Measurements from ENCODE around the gene TEX54. TPM values are rescaled to one million over a fixed set of nuclear protein-coding genes. Genes with fewer than 3 reads are reported as not detected.

The TEX54 gene
- total and polyA plus RNA-seq, 2 of the 4 experiments (the other 2 are of a cell fraction), result not detected

DNA sequence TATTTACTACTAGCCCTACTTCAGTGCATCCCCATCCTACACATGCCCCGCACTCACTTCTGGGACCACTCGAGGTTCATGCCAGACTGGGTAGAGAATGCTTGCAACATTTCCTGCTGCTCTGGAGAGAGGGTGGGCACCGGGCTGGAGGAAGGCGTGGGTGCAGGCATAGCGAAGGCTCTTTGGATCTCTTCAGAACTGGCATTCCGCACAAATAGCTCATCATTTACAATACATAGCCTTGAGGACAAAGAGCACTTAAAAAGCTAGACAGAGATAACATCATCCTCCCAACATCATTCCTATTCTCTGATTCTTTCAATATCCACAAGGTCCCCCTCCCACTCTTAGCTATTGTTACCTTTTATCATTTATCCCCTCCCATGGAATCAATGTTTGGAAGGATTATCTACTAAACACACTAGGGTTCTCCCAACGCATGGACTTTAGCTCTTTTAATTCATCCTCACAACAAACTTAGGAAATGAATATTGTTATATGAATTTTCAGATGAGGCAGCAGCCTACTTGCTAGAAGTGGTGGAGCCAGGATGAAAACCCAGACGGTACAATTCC is 38.4 kb downstream of the TEX54 start:
- H3K14ac ChIP-seq (replicated peaks; ENCODE audit: low read depth, low read length), result no peak overlapping the region
- dilution Hi-C loops (cut with HindIII; ENCODE audit: low sequenced_read_pairs, unreplicated experiment) (no loop called here), in situ Hi-C loops (cut with MboI; ENCODE audit: low sequenced_read_pairs) (no loop called here), intact Hi-C loops (cut with micrococcal nuclease) (no loop called here)
- H2BK15ac ChIP-seq (ENCODE audit: low read depth, low read length), result no peak overlapping the region
- TF ChIP-seq MAZ (IDR thresholded peaks at IDR 0.05; ENCODE audit: borderline replicate concordance, low read depth, low read length) (no peak), RAD21 (IDR thresholded peaks at IDR 0.05; ENCODE audit: low read length) (no peak), BHLHE40 (IDR thresholded peaks at IDR 0.05; ENCODE audit: low read depth, low read length) (no peak), FOS (IDR thresholded peaks at IDR 0.05; ENCODE audit: low read depth, low read length) (no peak), MXI1 (IDR thresholded peaks at IDR 0.05; ENCODE audit: borderline replicate concordance, low read depth, low read length) (no peak), NFE2L2 (IDR thresholded peaks at IDR 0.05; ENCODE audit: low read depth, low read length) (no peak), CHD1 (IDR thresholded peaks at IDR 0.05; ENCODE audit: low read depth, low read length) (no peak), RFX5 (IDR thresholded peaks at IDR 0.05; ENCODE audit: low read depth, low read length) (no peak), RCOR1 (IDR thresholded peaks at IDR 0.05; ENCODE audit: insufficient replicate concordance, low read length) (no peak), SMC3 (IDR thresholded peaks at IDR 0.05; ENCODE audit: low read depth, low read length) (no peak), CTCF (conservative IDR thresholded peaks at IDR 0.05; ENCODE audit: low read depth, low read length) (no peak), CEBPB (IDR thresholded peaks at IDR 0.05; ENCODE audit: low read depth, low read length) (no peak), MAFK (IDR thresholded peaks at IDR 0.05; ENCODE audit: low read depth, low read length) (no peak), POLR2A (IDR thresholded peaks at IDR 0.05; ENCODE audit: low read depth, low read length) (no peak)
- TF ChIP-seq, protein P1, sequence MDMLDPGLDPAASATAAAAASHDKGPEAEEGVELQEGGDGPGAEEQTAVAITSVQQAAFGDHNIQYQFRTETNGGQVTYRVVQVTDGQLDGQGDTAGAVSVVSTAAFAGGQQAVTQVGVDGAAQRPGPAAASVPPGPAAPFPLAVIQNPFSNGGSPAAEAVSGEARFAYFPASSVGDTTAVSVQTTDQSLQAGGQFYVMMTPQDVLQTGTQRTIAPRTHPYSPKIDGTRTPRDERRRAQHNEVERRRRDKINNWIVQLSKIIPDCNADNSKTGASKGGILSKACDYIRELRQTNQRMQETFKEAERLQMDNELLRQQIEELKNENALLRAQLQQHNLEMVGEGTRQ (IDR thresholded peaks at IDR 0.05; ENCODE audit: low read depth, low read length), result no peak
- TF ChIP-seq, protein P2, sequence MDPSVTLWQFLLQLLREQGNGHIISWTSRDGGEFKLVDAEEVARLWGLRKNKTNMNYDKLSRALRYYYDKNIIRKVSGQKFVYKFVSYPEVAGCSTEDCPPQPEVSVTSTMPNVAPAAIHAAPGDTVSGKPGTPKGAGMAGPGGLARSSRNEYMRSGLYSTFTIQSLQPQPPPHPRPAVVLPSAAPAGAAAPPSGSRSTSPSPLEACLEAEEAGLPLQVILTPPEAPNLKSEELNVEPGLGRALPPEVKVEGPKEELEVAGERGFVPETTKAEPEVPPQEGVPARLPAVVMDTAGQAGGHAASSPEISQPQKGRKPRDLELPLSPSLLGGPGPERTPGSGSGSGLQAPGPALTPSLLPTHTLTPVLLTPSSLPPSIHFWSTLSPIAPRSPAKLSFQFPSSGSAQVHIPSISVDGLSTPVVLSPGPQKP (IDR thresholded peaks at IDR 0.05; ENCODE audit: borderline replicate concordance, low read depth, low read length), result no peak
- peaks cover 3% of the 10 kb centered on the region for H4K20me1 ChIP-seq (ENCODE audit: insufficient read depth, low read length)
- ChIA-PET POLR2A (ENCODE audit: unreplicated experiment) (interaction anchor here (1.1 kb wide), 1 partner anchor 9 kb away, joined by 3 read pairs; no protein-coding TSS in a partner anchor), CTCF (no interaction called here)
- H2BK20ac ChIP-seq (ENCODE audit: low read depth, low read length), result no peak overlapping the region
- H4K8ac ChIP-seq (ENCODE audit: low read depth in 2 of 2, low read length in 2 of 2), result no peak overlapping the region
- H3K9ac ChIP-seq (ENCODE audit: low read depth, low read length), result no peak overlapping the region
- BruUV-seq (replicated peaks), result no TSS peak
- no peak overlapping the region for H3K4ac ChIP-seq (ENCODE audit: low read depth, low read length)
- H3K9me3 ChIP-seq (ENCODE audit: control insufficient read depth, insufficient read depth, low read length), result no peaks in the 10 kb centered on the region
- ATAC-seq (ENCODE audit: low read depth) (no peak), DNase-seq (no peak)
- no peak overlapping the region for H2BK5ac ChIP-seq (ENCODE audit: low read depth, low read length, poor library complexity, severe bottlenecking)
- H2AFZ ChIP-seq (replicated peaks; ENCODE audit: low read length, poor library complexity), result no peak overlapping the region
- H3K4me2 ChIP-seq (ENCODE audit: low read depth, low read length), result no peak overlapping the region
- no peak overlapping the region for H2AK5ac ChIP-seq (ENCODE audit: low read depth, low read length)
- H3K56ac ChIP-seq (ENCODE audit: extremely low read depth, insufficient read depth, low read length), result no peak overlapping the region
- H3K27me3 ChIP-seq (ENCODE audit: control insufficient read depth, insufficient read depth, low read length), result no peaks in the 10 kb centered on the region
- 100% methylated on average over 2 of the region's 8 CpGs; no CpG with 5 or more reads in 1 of the 2 experiments for WGBS, 2 experiments (ENCODE audit: extremely low coverage in 2 of 2, insufficient read length in 1 of 2)
- H4K5ac ChIP-seq (ENCODE audit: low read depth, low read length), result no peak overlapping the region
- no peak overlapping the region for H3K23ac ChIP-seq (ENCODE audit: low read depth, low read length)
- no peak overlapping the region for H2AK9ac ChIP-seq (replicated peaks; ENCODE audit: low read depth, low read length, poor library complexity)
- no peak overlapping the region for H3K4me3 ChIP-seq (ENCODE audit: insufficient read depth, low read depth, low read length)
- no peaks in the 10 kb centered on the region for H3K9me1 ChIP-seq (ENCODE audit: insufficient read depth, low read length)
- peaks cover 10% of the 10 kb centered on the region for H3K4me1 ChIP-seq (ENCODE audit: control insufficient read depth, insufficient read depth, low read length)
- H3K27ac ChIP-seq (ENCODE audit: insufficient read depth, low read length), result no peak overlapping the region
- H4K91ac ChIP-seq (ENCODE audit: insufficient read depth, low read depth, low read length), result no peak overlapping the region
- peaks cover under 1 to 37% of the 10 kb centered on the region in 2 experiments; a peak in 3 of 4 replicates for H3K79me1 ChIP-seq (ENCODE audit: low read depth in 1 of 2, low read length in 2 of 2)
- H3K36me3 ChIP-seq (ENCODE audit: control insufficient read depth, insufficient read depth, low read length), result peaks cover 67% of the 10 kb centered on the region
- H2BK120ac ChIP-seq (ENCODE audit: low read depth, low read length), result no peak overlapping the region
- H3K18ac ChIP-seq (ENCODE audit: low read depth, low read length), result no peak overlapping the region
